PC-9 (cell line): ENCODE results near the gene STAT5B.

Experiments used
- EZH2 ChIP-seq: fragments of 200-600 bp; sonication (generic); IDR thresholded peaks from 2 replicates; pipeline ENCODE4 v1.8.0; 2017; ENCODE audit warnings: antibody characterized with exemption, low read depth
- TF ChIP-seq, protein P1 (sequence below): fragments of 200-600 bp; sonication (generic); conservative IDR thresholded peaks from 2 replicates; pipeline ENCODE4 v1.6.1; 2017; ENCODE audit warnings: mixed run types, antibody characterized with exemption, mild to moderate bottlenecking, moderate library complexity

DNA sequence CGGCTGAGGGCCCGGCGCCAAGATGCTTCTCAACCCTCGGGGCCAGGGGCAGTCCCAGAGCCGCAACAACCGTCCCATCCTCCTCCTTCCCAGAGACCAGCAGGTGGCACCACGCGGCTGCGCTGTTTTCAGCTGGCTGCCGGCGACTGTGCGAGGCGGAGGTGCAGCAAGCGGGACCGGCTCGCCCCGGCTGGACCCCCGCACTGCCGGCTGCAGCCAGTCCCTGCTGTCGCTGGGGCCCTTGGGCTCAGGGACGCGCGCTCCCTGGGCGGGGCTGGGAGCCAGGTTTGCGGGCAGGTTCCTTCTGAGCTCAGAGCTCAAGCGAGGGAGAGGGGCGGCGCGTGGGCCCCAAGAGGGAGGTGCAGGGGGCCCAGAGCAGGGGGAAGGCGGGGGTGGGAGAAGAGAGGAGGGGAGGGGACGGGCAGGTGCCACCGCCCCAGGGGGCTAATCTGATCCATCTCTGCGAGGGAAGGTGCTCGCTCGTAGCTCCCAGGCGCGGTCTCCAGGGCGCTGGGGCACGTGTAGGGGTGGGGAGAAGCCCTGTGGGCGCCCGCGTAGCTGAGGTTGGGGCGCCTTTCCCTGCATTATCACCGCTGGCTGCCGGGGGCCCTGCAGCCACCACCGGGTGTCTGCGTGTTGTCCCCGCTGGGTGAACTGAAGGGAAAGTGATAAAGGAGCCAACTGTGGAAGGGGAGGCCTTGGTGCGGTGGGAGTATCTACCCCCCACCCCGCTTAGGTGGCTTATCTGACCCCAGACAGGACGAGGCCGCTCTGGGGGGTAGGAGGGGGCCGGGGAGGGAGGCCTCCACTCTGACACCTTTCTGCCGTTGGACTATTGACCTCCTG lies 36.3 kb upstream of the STAT5B start:
- TF ChIP-seq, protein P1, sequence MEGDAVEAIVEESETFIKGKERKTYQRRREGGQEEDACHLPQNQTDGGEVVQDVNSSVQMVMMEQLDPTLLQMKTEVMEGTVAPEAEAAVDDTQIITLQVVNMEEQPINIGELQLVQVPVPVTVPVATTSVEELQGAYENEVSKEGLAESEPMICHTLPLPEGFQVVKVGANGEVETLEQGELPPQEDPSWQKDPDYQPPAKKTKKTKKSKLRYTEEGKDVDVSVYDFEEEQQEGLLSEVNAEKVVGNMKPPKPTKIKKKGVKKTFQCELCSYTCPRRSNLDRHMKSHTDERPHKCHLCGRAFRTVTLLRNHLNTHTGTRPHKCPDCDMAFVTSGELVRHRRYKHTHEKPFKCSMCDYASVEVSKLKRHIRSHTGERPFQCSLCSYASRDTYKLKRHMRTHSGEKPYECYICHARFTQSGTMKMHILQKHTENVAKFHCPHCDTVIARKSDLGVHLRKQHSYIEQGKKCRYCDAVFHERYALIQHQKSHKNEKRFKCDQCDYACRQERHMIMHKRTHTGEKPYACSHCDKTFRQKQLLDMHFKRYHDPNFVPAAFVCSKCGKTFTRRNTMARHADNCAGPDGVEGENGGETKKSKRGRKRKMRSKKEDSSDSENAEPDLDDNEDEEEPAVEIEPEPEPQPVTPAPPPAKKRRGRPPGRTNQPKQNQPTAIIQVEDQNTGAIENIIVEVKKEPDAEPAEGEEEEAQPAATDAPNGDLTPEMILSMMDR = no peak
- no peak for TF ChIP-seq EZH2
